Stromal cell of bone marrow (primary cell): ENCODE results near the gene C15orf40.

Source experiments
- DNase-seq: peaks from one replicate; pipeline ENCODE4 v3.0.0-alpha.2; 2012; ENCODE audit warnings: low read depth

Gene C15orf40

DNA sequence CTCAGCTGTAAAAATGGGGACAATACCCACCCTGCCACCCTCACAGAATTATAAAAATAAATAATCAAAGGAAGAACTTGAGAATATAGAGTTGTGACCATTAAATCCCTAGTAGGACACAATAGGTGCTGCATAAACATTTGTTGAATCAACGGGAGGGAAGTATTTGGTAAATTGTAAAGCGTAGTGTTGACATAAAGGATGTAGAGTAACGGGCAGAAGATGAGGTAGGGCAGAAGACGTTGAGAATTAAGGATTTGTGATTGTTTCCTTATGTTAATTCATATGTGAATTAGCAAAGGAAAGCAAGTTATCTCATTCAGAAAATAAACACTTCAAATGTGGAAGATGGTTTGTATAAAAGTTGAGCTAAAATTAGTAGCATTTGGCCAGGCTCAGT, 18.3 kb downstream of the C15orf40 start:
- no peak for DNase-seq

DNA sequence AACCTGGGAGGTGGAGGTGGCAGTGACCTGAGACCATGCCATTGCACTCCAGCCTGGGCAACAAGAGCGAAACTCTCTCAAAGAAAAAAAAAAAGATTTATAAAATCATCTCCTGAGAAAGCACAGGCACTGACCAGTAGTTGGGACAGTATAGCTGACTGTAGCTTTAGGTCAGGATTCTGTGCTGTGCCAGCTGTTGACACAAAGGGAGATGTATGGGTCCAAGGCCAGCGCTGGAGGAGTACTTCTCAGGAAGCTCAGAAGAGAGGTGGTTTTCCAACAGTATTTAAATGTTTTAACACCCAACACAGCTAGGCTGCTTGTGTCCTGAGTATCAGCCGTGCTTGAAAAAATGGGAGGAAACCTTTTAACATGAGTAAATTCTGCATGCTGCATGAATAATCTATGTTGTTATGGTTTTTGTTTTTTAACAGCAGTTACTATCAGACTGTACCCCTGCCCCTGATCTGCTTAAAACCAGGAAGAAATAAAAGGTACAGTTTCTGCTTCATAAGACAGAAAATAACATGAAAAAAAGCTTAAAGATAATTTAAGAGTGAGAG, 18.9 kb downstream of the C15orf40 start:
- DNase-seq = no peak

- no peak for DNase-seq
Measured at GRCh38 chr15:82986442-82986780, 25.0 kb downstream of the C15orf40 start.

DNA sequence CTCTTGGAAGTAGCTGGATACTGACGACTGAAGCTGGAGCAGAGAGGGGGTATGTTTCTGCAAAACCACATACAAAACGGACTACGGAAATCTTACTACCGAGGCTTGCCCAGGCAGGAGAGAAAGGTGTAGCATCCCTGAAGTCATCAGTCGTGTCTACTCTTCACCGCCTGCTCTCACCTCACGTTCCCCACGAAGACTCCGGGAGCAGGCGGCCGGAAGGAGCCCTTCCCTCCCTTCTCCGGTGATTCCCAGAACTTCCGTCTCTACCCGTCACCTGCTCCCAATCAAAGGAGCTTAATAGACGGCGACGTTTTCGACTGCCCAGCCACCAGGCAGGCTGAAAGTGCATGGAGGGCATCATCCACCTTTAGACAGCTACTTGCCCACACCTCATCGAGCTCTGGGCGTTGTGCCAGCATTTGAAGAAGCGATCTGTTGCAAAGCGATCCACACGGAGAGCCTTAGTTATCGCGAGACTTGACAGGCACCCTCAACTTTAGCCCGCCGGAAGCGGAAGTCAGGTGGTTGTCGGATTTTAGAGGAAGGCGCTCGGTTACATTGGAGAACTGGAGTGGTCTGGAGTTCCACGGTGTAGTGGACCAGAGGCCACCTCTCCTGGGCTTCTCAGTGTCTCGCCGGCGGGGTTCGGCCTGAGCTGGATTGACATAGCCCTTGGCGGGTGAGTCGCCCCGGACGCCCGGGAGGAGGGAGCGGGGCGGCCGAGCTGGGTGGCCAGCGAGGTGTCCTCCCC, 25.6 kb downstream of the C15orf40 start, which contains the start of gene RAMAC:
Gene RAMAC (plus strand): TSS at position 523 of the 754 bp plus-strand sequence. CDS start 2,809 bp downstream, outside the sequence.
- peak; percentile 93 for DNase-seq

DNA sequence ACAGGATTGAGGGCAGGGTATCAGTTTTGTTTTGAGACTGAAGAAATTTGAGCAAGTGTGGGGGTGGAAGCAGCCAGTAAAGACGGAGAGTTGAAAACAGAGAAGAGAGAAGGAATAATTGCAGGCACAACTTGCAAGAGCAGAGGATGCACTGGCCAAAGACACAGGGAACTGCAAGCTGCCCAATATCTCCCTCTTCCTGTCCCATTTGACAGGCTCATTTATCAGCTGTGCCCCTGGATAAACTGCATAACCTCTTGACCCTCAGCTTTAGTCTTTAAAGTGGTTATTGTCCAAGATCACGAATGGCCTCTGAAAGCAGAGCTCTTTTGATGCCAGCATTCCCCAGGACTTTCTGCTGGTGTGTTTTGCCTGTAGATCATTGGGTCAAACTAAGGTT, 30.5 kb downstream of the C15orf40 start:
- no peak for DNase-seq

DNA sequence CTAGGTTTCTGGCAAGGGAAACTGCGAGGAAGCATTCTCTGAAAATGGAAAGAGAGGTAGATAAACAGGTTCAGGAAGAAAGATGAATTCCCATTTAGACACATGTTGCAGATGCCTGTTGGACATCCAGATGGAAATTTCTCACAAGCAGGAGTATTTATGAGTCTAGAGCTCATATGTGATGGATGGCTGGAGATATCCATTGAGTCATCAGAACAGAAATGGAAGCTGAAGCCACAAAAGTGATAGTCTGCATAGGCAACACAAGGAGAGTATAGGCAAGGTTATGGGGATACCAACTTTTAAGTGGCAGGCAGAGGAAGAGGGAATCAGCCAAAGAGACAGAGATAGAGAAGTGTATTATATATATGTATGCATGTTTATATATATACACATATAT, 31.7 kb downstream of the C15orf40 start:
- no peak for DNase-seq

DNA sequence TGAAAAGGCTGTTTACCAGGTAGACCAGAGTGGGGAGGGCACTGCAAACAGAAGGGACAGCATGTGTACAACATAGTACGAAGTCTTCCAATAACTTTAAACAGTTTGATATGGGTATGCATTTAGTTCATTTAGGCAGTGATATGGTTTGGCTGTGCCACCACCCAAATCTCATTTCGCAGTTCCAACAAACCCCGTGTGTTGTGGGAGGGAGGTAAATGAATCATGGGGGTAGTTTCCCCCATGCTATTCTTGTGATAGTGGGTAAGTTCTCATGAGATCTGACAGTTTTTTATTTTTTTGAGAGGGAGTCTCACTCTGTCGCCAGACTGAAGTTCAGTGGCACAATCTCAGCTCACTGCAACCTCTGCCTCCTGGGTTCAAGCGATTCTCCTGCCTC, 33.0 kb downstream of the C15orf40 start:
- DNase-seq = no peak

GRCh38 chr15:82977076-82977475, 34.4 kb downstream of the C15orf40 start:
- DNase-seq = no peak

- DNase-seq = no peak
Measured at GRCh38 chr15:82972990-82973389, 38.4 kb downstream of the C15orf40 start.

DNA sequence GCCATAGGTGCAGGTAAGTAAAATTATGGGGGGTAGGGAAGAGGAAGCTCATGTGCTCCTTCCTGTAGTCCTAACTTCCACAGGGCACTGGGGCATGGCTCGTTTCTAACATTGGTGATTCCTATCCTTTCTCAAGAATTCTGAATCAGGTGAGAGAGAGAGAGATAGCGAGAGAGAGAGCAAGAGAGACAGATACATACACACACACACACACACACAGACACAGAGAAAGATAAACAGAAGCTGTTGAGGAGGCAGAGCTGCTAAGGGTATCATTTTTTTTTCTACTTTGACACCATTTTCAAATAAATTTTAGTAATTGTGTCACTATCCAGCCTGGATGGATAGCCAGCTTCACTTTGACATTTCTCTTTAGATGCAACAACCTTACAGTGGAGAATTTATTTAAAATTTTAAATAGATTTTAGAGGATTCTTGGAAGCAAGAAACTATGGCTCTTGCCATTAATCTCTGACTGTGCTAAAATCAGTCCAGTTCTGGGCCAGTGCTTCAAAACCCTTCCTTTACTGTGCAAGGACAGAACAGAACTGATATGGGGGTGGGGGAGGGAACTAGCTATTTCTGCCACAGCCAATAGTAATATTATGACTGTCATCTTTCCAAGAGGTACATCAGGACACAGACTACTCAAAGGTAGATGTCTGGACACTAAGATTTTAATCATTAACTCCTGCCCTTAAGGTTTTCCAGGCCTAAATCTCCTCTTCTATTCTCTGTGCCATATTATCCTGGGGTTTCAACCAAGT, 40.0 kb downstream of the C15orf40 start:
- no peak for DNase-seq

DNA sequence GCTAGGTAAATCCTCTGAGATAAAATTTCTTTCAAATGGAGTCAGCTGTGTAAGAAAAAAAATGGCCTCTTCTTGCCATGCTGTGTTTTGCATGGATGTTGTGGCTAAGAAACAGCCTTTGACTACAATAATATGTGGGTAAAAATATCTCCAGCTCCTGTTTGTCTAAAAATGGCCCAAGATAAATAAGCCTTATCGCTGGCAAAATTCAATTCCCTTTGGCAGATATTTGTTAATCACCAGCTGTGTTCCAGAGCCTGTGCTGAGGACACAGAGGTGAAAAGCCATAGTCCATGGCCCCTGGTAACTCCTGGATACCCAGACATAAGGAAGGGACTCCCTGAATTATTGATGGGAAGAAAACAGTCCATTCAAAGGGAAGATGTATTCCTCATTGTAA, 40.7 kb downstream of the C15orf40 start:
- no peak for DNase-seq

DNA sequence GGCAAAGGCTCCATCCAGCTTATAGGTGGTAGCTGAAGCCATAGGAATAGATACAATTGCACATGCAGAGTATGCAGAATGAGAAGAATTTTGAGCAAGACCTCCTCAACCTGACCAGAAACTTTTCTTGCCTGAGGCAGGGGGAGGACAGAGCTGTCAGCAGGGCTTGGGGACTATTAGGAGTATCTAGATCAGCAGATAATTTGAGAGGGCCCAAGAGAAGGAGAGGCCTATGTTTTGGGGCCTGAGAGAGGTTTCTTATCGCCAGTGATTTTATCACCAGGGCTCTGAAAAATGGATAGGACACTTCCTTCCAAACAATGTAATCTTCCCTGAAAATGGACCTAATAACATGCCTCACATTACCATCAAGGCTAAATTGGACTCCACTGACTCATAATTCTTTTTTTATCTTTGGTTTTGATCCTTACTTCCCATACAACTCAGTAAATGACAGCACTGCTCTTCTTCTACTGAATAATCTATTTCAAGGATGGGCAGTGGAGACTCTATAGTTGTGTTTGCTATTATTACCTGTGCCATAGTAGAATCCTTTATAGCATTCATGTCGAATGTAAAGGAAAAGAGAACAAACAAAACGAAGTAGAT, 41.3 kb downstream of the C15orf40 start:
- DNase-seq = no peak

- no peak for DNase-seq
Measured at GRCh38 chr15:82969353-82969752, 42.1 kb downstream of the C15orf40 start.

GRCh38 chr15:82968066-82968465, 43.4 kb downstream of the C15orf40 start:
- DNase-seq = peak; percentile 81

GRCh38 chr15:82966671-82967071, 44.8 kb downstream of the C15orf40 start:
- DNase-seq = no peak

DNA sequence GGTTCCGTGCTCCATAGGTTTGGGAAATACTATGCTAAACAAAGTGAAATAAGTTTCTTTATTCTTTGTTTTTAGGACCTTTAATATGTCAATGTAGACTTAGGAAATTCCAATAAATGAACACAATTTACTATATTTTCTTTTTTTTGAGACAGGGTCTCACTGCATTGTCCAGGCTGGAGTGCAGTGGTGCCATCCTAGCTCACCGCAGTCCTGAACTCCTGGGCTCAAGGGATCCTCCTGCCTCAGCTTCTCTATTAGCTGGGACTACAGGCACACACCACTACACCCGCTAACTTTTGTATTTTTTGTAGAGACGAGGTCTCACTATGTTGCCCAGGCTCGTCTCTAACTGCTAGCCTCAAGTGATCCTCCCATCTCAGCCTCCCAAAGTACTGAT, 46.5 kb downstream of the C15orf40 start:
- no peak for DNase-seq

GRCh38 chr15:82963471-82964341, 47.7 kb downstream of the C15orf40 start:
- peak; percentile 71 for DNase-seq

GRCh38 chr15:82960766-82961165, 50.7 kb downstream of the C15orf40 start:
- DNase-seq = no peak

GRCh38 chr15:82959423-82959822, 52.0 kb downstream of the C15orf40 start:
- no peak for DNase-seq

DNA sequence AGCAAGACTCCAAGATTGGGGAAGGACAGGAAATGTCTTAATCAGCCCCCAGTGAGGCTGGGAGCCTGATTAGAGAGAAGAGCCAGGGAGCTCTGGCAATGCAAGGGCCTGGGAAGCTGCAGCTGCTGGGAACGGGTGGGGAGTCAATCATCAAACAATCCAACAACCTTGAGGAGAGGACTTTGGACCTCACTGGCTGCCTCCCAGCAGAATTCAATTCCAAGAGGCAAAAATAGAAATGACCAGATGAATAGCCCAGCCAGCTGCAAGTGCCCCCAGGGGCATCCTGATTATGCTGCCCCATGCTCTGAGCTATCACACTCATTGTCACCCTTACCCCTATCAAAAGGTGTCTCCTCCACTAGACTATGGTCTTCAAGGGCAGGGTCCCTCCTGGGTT, 52.8 kb downstream of the C15orf40 start:
- DNase-seq = no peak

DNA sequence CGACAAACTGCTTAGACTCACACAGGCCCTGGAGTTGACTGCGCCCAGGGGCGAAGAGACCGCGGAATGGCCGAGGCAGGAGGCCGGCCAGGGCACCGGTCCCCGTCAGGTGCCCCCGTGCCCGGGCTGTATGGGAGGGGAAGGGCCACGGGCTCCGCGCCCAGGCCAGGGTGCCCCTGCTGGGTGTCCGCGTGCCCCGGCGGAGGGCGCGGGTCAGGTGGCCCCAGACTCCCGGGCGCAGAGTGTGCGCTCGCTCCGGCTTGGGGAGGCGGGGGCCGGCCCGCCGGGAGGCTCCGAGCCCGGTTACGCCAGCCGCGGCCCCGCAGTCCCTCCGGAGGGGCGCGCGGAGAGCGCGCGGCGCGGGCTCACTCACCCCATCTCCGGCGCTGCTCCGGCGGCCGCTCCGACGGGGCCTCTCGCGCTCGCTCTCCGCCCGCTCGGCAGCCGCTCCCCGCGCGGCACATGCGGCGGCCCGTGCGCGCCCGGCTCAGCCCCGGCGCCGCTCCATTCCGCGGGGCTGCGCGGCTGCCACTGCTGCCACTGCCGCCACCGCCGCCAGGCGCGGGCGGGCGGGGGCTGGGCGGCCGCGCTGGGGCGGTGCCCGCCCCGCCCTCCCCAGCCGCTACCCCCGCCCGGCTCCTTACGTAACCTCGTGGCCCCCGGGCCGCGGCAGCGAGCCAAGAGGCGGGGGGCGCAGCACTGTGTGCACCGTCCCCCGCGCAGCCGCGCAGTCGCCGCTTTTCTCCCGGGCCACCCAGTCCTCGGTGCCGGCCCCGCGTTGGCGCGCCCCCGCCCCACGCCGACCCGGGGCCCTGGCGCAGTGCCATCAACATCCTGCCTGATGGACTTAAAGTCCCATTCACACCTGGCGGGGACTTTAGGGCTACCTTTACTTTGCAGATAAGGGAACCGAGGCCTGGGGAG, 59.0 kb downstream of the C15orf40 start, which contains the start of gene HOMER2:
Gene HOMER2 (minus strand): TSS at position 563 of the 924 bp plus-strand sequence. CDS start 185 bp downstream, at position 378.
- no peak for DNase-seq
